ENCODE data around the gene HOXA10.

HOXA10 gene

DNA sequence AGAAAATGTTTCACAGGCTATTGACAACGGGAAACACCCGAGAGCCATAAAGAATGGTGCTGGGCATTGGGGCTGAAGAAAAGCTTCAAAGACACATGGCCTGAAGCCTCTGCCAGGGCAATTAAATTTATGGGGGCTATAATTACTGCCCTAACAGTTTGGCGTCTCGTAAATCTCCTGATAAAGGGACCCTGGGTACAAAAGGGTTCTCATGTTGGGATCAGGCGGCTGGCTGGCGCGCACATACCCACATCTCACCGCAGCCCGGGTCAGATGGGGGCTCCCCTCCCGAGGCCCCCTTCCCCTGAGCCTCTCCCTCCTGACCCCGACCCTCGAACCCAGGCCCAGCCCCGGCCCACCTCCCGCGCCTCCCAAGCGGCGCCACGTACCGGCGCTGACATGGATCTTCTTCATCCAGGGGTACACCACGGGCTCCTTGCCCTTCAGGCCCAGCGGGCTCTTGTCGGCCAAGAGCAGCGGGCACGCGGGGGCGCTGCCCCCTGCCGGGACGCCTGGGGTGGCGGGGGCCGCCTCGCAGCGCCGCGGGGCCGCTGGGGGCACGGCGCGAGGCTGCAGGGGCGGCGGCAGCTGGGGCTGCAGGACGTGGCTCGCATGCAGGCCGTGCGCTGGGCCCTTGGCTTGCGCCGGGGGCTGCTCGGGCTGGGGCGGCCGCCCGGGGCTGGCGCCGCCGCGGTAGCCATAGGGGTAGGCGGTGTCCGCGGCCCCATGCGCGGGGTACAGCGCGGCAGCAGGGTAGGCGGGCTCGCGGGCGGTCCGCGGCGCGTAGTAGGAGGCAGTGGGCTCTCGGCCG lies 44.2 kb downstream of the HOXA10 start:
- DNase-seq (ENCODE audit: low read depth), result no peak

DNA sequence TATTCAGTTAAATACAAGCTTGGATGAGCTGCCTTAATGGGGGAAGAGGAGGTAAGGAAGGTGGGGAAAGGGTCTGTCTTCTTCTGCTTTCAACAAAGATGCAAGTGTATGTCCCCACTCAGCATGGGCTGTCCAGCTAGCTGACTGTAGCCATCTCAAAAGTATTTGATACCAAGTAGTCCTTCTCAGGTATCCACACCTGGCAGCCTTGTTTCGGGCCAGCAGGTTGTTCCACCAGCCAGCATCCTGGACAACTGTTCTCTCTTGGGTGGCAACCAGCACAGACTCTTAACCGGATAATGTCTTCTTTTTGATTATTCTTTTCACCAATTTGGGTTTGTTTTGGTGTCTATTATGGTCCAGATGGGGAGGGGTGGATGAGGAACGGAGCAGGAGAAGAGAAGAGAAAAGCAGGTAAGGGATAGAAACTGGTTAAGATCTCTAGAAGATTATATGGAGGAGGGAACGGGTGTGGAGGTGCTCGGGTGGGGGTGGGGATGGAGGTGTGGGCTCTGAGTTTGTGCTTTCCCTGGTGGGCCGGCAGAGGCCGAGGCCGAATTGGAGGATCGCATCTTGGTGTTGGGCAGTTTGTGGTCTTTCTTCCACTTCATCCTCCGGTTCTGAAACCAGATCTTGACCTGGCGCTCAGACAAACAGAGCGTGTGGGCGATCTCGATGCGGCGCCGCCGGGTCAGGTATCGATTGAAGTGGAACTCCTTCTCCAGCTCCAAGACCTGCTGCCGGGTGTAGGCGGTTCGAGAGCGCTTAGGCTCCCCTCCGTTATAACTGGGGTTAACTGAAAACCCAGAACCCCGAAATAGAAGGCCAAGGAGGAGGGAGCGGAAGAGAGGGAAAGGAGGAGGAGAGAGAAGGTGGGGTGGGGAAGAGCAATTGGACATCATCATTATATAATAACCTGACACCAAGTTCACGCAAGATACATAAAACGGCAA lies 45.1 kb downstream of the HOXA10 start:
- no peak for DNase-seq (ENCODE audit: low read depth)

DNA sequence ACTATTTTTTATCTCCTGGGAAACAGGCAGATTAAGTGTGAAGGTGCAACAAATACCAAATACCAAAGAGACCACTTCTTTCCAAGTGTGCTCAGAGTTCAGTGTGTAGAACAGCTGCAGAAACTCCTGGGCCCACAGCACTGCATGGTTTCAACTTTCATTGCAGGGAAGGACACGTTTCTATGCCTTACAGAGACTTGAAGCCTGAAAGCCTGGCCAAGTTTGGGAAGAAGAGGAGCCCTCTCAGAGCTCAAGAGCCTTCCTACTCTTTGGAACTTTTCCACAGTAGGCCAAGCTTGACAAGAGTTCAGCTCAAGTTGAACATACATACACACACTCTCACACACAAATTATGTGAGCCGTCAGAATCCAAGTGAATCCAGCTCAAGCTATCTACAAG lies 46.1 kb downstream of the HOXA10 start:
- DNase-seq (ENCODE audit: low read depth), result no peak

DNA sequence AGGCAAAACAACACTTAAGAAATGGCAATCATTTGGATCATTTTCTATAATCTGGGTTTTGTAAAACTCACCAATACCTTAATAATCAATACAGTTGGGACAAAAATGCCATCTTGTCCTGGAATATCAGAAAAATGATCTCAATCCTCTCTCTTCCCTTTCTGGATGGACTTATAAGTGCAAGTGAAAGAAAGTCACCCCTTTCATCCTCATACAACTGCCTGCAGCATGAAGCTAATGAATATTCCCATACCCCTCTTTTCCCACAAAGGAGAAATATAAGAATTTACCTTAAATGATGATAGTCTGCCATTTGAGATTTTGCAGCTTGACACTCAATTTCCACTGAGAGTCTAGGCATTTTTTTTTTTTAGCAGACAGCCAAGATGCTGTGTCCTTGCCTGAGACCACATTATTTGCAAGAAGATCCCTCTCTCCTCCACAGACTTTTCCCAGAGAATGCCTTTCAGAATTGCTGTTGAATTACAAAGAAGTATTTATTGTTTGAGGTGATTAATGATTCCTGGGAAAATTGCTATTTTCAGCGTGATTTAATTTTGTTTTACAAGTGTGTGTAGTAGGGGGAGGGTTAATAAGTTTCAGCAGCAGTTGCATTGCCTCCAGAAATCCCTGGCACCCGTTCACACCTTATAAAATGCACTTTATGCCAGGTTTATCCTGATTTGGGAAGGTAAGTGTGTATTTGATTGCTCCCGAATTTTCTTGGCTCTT lies 47.4 kb downstream of the HOXA10 start:
- DNase-seq (ENCODE audit: low read depth), result no peak

DNA sequence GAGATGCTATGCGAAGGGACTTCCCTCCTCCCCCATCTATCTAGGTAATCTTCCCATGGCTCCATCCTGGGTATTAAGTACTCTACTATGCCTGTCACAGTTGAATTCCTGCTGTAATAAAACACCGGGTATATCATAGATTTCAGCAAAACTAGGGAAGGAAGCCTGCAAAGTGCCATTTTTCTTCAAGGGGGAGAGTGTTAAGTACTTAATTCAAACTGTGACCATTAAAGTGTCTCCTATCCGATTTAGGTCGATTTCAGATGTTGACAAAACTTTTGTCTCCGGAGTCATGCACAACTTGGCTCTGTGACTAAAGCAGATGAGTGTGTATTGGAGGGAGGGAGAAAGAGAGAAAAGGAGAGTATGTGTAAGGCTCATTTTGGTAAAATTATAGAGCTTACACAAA lies 48.1 kb downstream of the HOXA10 start:
- DNase-seq (ENCODE audit: low read depth), result no peak

DNA sequence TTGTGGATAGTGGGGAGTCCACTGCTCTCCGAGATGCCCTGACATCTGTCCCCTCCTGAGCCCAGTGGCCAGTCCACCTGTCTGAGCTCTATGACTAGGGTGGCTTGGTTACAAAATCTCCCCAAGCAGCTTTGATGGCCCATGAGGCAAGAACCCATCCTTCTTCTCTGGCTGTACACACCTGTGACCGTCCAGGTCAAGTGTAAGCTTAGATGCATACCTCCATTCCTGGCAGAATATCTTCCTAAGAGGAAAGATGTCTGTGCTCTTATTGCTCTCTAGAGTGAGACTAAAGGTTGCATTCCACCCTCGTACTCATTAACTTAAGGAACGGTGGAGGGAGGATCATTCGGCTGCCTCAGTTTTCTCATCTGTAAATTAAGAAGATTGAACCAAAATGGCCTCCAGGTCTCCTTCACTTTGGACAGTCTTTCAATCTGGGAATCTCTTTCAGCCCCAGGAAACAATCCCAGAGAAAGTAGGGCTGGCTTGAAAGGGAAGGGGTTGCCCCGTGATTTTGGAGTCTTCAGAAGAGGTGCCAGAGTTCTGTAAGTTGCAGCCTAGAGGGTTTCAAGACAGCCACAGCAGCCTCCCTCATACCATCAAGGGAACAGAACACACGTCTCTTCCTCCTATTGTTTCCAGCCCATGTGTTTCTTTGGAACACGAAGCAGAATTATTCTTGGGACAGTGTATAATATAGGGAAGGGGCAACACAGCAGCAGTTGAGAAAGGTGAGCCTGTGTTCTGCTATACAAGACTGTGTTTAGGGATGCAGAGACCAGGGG lies 49.0 kb downstream of the HOXA10 start:
- no peak for DNase-seq (ENCODE audit: low read depth)

DNA sequence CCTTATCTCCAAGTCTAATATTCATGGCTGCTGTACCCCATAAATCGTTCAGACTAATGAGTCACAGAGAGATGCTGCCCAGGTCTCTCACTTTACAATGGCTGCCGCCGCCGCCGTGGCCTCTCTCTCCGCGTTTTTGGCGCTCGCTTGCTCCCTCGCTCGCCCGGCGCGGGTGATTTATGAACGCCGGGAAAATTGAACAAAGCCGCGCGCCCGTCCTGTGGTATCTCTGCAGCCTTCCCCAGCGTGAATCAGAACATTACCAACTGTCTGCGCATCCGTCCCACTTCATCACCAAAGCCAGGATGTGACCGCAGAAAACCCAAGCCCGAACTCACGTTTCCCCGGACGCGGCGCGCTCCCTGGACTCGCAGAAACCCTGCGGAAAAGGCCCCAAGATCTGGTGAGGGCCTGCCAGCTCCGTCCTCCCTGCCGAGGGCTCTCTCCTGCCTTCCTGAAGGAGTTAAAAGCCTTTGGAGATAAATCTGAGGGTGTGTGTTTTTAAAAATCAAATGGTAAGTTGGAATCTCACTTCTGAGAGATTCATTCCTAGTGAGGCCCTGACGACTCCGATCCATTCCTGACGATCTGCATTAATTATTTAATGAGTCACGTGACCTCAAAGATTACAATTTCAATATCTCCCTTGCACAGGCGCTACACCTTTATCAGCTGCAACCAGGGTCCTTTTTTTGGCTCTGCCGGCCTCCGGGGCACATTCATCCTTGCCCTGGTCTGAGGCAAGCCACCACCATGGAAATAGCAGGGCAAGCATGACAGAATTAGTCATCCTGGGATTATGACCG lies 49.8 kb downstream of the HOXA10 start:
- no peak for DNase-seq (ENCODE audit: low read depth)

DNA sequence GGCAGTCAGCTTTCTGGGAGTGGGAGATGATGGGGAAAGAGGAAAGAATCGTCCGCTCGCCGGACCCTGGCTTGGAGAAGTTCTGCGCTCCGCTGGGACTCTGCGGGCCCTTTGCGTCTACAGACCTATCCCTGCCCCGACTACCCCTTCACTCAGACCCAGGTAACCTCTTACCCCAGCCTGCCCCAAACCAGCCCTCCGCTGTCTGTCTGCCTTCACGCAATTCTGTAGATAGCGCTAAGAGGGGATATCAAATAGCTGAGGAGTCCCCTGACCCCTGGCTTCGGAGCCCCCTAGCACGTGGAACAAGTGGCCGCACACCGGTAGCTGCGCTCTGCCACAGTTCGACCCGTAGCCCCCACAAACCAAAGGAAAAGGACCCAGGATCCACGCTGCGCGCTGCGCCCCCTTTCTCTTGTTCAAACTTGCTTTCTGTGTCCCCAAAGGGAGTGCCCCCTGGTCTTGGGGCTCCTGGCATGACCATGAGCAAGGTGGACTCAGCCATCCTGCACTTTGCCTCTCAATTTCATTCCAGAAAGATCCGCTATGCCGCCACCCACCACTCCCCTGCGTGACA lies 50.6 kb downstream of the HOXA10 start:
- DNase-seq (ENCODE audit: low read depth), result no peak

DNA sequence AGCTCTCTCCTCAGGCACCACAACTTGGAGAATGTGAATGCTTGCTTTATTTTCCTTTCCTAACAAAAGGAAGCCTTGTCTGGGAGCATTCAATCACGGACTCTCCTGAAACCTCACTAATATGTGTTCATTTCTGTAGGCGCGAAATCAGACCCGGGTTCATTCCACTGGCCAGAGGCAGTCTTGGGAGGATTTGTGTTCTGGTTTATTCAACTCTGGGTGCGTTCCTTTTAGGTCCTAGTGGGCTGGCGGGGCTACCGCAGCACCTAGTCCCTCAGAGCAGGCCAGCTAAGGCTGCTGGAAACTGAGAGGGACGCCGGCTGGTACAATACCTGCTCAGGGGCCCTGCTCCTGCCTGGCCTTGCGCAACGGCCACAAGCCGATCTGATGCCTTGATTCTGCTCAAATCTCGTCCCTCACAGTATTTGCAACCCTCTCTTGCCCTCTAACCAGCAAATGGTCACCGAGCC lies 51.1 kb downstream of the HOXA10 start:
- no peak for DNase-seq (ENCODE audit: low read depth)

DNA sequence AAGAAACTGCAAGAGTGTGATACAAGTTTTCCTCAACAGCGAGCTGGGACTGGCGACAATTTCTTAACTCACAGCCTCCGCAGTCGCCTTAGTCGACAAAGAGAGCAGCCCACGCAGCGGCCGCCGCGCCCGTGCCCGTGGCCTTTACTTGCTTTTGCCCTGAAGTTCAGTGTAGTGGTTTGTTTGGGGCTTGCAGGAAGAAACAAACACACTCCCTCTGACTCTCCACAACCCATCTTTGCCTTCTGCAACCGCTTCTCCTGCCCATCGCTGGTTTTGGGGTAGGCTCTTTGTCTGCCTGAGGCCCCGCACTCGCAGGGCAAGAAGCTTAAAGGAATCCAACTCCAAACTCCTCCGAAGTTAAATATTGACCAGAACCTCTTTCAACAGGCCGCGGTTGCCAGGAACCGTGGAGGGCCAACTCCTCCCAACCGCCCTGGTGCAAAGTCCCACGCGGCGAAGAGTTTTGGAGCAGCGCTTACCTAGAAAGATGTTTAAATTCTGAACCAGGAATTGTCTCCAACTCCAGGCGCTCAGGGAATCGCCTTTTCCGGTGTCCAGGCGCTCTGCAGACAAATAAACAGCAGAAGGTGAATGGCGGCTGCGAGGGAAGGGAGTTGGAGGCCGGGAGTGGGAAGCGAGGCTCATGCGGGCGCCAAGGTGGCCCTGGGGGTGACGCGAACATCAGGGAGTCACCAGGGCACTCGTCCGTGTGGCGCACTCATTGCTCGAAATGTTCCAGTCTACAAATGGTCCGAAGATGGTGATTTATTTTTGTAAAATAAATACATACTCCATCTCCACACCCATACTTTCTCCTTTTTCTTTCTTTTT lies 51.8 kb downstream of the HOXA10 start:
- DNase-seq (ENCODE audit: low read depth), result no peak

DNA sequence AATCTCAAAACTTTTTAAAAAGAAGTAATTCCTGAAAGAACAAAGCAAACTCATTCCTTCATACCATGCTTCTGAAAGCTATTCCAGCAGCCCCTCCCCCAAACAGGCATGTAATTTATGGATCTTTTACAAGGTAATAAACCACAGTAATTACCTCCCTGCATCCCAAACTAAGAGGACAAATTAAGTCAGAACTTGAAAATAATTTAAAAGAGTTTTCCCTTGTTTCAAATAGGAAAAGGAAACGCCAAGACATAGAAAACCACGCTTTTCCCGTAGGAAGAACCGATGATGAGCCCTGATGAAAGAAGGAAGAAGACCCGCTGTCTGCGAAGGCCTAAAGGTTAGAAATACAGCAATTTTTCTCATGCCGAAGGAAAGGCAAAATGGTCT lies 52.4 kb downstream of the HOXA10 start:
- DNase-seq (ENCODE audit: low read depth), result no peak

All from activated T-cell treated with anti-CD3 and anti-CD28 coated beads for 1 hour (primary cell).